HTERT RPE-1 (cell line): Measurements from ENCODE around the gene TMEM116.
"Not testable (repeated sequence)": the region's sequence is repeated elsewhere in the genome, so short reads cannot be mapped to it uniquely, and the experiment has no call there.

ENCODE experiments used
- in situ Hi-C: fragments of 300-500 bp; cut with MboI; formaldehyde crosslinking; loops from 4 replicates; pipeline ENCODE4 v1.14.3; 2020; ENCODE audit warnings: low sequenced_read_pairs

The TMEM116 gene

DNA sequence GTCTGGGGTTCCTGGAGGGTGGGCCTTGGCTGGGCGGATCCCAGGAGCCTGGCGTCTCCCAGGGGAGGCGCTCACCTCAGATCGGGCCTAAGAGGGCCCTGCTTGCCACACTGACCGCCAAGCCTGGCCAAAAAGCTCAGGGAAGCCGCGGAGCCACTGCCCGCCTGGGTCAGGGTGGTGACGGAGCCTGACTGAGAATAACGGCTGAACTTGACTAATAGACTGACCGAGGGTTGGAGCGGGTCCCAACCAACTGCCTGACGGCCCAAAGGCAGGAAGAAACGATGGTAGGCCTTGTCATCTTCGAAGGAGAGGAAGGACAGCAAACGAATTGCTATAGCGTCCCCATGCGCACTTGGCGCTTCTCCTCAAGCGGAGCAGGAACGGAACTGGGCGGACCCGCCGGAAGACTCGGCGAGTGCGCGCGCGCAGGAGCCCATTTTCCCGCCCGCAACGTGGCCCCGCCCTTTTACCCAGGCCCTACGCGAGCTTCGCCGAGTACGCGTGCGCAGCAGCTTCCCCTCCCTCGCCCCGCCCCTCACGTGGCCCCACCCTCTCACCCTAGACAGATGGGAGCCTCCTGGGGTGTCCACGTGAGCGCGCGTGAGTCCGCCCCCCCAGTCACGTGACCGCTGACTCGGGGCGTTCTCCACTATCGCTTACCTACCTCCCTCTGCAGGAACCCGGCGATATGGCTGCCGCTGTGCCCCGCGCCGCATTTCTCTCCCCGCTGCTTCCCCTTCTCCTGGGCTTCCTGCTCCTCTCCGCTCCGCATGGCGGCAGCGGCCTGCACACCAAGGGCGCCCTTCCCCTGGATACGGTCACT, at the start of gene TMEM116, which contains the start of gene ERP29:
Gene TMEM116, minus strand, starts transcription at position 391 of the 826 bp plus-strand sequence. CDS start 7,895 bp downstream, outside the sequence.
Gene ERP29, plus strand, starts transcription at position 652 of the 826 bp plus-strand sequence. Its CDS starts 40 bp downstream, at position 692.
- in situ Hi-C loops, result no loop called here

DNA sequence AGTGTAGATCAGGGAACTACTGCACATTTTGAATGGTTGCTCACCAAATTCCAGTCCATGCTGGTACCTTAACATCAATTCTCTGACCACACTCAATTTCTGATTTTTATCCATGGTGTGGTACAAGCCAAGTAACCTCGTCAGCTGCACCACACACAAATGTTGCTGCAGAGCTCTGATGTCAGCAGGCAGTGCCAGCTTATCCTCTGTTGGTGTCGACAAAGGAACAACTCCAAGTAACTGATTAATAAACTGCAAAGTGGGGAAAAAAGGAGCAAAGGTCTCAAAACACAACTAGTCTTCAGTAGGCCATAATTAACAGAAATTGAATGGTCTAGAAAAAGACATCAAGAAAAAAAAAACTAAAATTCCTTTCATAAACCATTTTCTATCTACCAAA, 48.2 kb upstream of the TMEM116 start:
- in situ Hi-C loops, result no loop called here

DNA sequence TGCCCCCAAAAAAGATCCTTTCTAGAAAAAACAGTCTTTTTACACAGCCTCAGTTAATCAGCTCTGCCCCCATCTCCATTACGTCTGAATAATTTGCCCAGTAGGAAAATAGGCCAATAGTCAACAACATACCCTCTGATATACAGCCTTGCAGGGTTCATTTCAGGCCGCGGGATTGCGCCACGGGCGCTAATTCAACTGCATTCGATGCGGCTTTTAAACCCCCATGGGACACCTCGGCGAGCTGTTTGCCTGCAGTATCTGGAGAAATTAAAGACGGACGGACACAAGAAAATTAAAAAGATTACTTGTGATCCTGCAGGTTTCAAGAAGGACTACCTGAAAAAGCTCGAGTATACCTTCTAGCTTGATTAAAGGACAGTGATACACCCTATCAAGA, 36.4 kb upstream of the TMEM116 start:
- in situ Hi-C loops, result no loop called here

DNA sequence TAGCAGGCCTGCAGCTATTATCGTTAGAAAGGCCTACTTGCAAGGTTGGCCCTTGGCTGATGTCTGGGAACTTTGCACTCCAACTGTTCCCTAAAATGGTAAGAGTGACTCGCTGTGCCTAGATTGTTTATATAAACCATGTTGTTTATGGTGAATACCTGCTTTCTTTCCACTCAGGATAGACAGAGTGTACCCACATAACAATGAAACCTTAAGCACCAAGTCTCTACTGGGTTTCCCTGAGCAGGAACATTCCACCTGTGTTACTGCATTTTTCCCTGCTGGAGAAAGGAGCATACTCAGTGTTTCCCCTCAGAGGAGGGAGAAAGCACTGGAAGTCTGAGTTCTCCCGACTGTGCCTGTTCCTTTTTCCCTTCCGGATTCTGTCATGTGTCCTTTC, 33.0 kb upstream of the TMEM116 start:
- in situ Hi-C loops, result no loop called here

DNA sequence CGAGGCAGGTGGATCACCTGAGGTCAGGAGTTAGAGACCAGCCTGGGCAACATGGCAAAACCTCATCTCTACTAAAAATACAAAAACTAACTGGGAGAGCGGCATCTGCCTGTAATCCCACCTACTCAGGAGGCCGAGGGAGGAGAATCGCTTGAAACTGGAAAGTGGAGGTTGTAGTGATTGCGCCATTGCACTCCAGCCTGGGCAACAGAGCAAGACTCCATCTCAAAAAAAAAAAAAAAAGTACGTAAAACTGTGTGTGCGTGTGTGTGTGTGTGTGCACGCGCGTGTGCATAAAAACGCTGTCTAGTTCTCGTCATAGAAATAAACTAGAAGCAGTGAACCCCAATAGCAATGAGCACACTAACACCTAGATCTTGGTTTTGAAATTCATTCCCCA, 23.6 kb upstream of the TMEM116 start:
- in situ Hi-C loops, result not testable (repeated sequence)

DNA sequence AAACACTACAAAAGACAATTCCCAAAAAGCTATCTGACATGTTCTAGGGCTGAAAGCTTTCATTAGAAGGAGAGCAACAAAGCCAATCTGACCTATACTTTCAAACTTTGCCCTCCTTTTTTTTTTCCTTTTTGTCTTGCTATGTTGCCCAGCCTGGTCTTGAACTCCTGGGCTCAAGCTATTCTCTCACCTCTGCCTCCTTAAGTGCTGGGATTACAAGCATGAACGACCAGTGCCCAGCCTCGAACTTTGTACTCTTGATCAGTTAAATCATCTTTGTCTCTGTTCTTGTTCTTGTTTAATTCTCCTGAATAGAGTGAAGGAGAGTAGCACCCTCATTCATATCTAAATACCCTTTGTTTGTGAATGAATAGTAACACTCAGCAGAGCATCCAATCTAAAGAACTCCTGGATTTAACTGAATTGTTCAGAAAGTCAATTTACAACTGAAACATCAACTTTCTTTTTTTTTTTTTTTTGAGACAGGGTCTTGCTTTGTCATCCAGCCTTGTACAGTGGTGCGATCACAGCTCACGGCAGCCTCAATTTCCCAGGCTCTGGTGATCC, 22.3 kb upstream of the TMEM116 start:
- in situ Hi-C loops, result no loop called here

DNA sequence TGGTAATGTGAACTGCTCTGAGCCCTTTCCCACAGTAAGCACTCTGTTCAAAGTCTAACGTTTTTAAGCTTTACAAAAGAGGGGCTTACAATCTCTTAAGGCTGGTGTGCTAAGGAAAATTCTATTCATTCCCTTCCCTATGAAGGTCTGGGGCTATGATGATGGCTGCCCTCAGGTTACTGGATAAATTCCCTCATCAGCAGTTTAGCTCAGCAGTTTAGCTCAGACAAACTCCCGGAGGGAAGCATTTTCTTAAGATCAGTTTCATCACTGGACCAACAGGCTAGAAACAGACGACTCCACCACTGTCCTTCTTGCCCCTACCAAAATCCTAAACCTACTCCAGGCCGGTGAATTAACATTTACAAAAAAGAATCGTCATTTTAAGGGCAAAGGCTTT, 19.3 kb upstream of the TMEM116 start:
- in situ Hi-C loops, result no loop called here

DNA sequence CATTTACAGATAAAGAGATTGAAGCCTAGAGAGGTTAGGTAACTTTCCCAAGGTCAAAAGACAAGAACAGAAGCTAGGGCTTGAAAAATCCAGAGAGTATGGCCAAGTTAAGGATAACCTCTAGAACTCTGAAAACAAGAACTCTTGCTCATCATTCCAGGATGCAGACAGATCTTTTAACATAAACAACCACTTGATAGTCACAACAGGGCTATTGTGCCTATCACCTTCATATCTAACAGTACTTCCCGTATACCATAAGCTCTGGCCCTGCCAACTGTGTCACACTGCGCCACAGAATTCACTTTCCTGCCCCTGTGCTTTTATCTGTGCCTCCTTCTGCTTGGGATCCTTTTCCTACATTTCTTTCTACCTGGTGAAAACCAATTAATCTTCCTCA, 18.5 kb upstream of the TMEM116 start:
- in situ Hi-C loops, result no loop called here

DNA sequence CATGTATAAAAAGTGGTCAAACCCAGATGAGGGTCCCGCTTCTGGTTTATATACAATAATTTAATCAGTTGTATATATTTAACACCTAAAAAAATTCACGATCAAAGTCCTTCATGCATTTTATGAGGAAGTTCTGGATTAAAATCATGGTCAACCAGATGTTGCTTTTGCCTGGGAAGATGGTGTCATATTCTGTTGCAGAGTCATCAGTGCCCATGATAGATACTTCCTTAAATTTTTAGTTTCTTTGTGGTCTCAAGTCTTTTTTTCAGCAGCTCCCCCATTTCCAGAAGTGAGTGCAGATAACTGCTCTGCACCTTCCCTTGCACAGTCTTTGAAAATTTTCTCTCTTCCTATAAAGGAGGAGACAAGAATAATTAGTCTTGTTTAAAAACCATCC, 16.3 kb upstream of the TMEM116 start:
- in situ Hi-C loops, result no loop called here

DNA sequence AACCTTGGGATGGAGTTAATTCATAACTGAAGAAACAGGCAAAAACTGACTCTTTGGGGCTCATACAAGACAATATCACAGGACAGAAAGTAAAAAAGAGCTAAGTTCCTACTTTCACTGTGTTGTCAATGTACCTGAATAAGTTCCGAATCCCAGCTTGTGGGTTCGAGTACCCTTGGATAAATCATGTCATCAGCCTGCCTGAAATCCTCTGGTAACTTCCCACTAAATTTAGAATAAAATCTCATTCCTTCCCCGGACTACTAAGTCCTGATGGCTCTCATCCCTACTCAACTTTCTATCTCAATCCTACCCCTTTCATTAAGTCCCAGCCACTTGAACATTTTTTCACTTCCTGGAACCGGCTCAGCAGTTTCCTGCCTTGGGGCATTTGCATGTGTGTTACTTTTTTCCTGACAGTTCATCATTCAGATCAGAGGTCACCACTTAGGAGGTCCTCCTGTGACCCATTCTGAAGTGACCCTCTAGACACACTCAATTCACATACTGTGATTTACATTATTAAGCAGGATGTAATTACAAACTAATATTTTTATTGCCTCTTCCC, 12.9 kb upstream of the TMEM116 start:
- in situ Hi-C loops, result no loop called here

DNA sequence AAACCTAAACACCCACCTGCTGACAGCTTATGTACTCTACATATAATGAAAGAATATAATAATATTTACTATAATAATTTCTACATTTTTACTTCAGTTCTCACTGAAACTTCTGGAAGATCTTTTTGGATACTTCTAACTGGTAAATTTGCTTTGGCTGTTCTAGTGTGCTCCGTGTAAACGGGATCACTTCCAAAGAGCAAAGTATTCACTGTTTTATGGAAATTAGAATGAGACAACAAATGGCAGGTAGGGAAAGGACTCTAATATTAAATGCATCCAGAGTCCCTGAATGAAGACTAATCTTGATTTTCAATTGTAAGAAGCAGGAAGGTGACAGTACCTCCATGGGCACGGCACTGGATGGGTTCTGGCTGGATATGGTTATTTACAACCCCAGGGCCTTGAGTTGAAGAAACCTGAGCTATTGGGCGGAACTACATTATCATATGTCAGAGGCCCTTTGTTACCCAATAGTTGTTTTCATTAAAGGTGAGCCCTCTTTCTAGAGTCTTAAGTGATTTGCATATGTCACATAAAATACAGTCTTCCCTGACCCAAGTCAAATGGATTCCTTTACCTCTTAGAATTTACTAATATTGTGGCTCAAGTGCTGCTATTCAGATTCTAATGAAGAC, 10.9 kb upstream of the TMEM116 start:
- in situ Hi-C loops, result no loop called here

DNA sequence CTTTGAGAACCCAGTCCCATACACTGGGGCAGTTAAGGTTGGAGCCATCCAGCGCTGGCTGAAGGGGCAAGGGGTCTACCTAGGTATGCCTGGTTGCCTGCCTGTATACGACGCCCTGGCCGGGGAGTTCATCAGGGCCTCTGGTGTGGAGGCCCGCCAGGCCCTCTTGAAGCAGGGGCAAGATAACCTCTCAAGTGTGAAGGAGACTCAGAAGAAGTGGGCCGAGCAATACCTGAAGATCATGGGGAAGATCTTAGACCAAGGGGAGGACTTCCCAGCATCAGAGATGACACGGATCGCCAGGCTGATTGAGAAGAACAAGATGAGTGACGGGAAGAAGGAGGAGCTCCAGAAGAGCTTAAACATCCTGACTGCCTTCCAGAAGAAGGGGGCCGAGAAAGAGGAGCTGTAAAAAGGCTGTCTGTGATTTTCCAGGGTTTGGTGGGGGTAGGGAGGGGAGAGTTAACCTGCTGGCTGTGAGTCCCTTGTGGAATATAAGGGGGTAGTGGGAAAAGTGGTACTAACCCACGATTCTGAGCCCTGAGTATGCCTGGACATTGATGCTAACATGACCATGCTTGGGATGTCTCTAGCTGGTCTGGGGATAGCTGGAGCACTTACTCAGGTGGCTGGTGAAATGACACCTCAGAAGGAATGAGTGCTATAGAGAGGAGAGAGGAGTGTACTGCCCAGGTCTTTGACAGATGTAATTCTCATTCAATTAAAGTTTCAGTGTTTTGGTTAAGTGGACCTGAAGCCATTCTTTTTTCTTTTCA, 9.5 kb upstream of the TMEM116 start:
- in situ Hi-C loops, result no loop called here

DNA sequence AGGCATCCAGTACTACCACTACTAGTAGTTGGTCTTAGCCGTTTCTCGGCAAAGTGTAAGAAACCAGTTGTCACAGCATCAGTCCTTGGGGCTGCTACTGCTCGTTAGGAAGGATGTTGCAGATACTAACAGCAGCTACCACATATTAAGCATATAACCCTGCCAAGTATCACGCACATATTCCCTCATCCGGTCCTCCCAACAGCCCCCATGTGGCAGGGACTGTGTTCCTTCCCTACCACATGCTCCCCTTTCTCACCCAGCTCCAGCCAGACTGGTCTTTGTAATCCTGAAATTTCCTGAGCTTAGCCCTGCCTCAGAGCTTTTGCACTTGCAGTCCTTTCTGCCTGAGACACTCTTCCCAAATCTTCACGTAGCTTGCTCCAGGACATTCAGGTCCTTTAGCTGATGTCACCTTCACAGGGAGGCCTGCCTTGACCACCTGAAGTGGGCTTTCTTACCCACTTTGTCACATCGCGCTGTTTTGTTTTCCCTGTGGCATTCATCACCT, 8.0 kb upstream of the TMEM116 start:
- in situ Hi-C loops, result no loop called here

DNA sequence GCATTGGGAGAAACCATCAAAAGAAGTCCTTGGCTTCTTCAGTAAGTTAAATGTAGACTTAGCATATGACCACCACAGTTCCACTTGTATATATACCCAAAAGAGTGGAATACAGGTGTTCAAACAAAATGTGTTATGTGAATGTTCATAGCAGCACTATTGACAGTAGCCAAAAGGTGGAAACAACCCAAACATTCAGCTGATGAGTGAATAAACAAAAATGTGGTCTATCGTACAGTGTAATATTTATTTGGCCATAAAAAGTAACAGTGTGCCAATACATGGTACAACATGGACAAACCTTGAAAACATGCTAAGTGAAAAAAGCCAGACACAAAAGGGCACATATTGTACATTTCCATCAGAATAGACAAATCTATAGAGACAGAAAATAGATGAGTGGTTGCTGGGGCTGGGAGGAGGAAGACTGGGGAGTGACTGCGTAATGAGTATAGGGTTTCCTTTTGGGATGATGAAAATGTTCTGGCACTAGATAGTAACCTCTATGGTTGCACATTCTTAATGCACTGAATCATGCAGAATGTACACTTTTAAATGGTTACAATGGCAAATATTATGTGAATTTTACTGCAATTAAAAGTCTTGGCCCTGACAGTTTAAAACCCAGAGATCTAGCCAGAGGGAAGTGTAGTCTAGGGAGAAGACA, 5.7 kb upstream of the TMEM116 start:
- in situ Hi-C loops, result no loop called here

DNA sequence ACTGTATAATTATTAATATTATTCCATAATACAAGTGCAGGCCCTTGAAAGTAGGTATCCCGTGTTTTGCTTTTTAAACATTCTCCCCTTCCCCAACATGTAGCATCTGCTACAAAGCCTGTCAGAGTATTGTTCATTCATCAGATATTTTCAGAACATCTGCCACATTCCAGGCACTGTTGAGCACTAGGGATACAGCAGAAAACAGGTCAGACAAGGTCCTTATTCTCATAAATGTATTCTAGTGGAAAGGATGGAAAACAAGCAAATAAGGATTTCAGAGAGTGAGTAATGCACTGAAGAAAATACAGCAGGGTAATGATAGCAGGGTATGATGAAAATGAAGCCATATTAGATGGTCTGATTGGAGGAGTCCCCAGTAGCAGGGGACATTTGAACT, 4.1 kb upstream of the TMEM116 start:
- in situ Hi-C loops, result no loop called here

DNA sequence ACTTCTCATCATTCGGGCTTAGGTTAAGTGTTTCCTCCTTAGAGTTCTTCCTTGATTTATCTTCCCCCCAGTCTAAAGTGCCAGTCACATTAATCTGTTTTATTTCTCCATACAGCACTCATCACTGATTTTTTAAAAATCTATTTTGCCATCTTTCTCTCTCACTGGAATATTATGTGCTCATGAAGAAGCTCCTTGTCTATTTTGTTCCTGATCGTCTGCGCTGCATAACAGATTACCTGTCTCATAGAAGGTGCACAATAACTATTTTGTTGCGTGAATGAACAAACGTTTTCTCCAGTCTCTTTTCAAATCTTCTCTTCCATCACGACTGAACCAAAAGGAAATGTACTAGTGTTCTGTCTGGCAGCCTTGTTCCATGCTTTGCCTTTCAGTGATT, 3.0 kb upstream of the TMEM116 start:
- in situ Hi-C loops, result no loop called here

DNA sequence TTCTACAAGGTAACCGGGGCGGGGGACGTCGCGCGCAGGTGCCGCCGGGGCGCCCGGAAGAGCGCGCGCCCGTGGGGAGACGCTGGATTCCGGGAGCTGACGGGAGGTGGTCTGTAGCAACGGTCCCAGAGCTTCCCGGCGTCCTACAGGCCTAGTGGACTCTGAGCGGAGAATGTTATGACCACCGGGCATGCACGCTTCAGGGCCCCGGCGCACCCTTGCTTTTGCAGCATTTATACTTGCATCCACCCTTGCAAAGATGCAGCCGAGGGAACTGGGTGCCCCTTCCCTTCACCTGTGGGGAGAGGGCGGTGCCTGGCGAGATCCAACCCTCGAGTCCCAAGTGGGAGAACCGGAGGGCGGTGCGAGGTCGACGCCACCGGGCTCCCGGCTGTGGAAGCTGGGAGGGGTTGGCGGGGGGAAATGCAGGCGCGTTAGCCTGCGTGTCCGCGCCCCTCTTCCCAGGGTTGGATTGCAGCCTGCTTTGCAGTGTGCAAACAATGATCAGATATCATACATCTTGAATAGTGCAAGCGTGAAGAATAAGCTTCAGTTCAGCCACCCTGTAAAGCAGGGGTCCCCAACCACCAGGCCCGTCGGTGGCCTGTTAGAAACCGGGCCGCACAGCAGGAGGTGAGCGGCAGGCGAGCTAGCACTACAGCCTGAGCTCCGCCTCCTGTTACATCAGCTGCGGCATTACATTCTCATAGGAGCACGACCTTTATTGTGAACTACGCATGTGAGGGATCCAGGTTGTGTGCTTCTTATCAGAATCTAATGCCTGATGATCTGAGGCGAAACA, 837 bp upstream of the TMEM116 start:
- in situ Hi-C loops, result no loop called here

DNA sequence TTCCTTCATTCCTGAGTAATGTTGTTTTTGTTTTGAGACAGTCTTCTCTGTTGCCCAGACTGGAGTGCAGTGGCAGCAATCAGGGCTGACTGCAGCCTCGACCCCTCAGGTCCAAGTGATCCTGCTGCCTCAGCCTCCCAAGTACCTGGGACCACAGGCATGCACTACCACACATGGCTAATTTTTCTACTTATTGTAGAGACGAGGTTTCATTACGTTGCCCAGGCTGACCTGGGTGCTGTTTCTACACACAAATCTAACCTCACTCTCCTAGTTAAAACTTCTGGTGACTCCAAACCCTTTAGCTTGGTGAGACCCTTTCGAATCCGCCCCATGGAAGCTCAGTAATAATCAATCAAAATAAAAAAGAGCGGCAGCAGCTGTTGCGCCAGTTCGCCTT, 1.3 kb downstream of the TMEM116 start:
- in situ Hi-C loops, result no loop called here
